Heart right ventricle (tissue), 16 donors: ENCODE data around the gene UBN2. TPM values are rescaled to one million over a fixed set of nuclear protein-coding genes. Genes with fewer than 3 reads are reported as not detected.
"Not testable (repeated sequence)": the region's sequence is repeated elsewhere in the genome, so short reads cannot be mapped to it uniquely, and the experiment has no call there.

ENCODE experiments used
- ATAC-seq, 8 donors: fragments of 200-7000 bp; cut with Tn5 transposase; one replicate each; pipeline ENCODE4 v1.9.1; 2020; ENCODE audit warnings: mild to moderate bottlenecking in 8 of 8, moderate library complexity in 8 of 8, moderate number of reproducible peaks in 1 of 8
- DNase-seq, 2 donors: peaks; one replicate each; pipeline ENCODE4 v3.0.0-alpha.2; 2020
- H3K27ac ChIP-seq, 10 donors: fragments of 200-600 bp; sonication (generic) in 2 of 10; one replicate each; pipeline versions ENCODE4 v1.5.0 to v1.8.0; 2020 to 2022; ENCODE audit warnings: mild to moderate bottlenecking in 3 of 10
- H3K27me3 ChIP-seq, 7 donors: fragments of 200-600 bp; one replicate each; pipeline ENCODE4 v1.8.0; 2021 to 2022; ENCODE audit warnings: mild to moderate bottlenecking in 2 of 7
- H3K36me3 ChIP-seq, 9 donors: fragments of 200-600 bp; sonication (generic) in 1 of 9; one replicate each; pipeline versions ENCODE4 v1.5.0 to v1.8.0; 2020 to 2022; ENCODE audit warnings: mild to moderate bottlenecking in 2 of 9
- H3K4me1 ChIP-seq, 9 donors: fragments of 200-600 bp; sonication (generic) in 1 of 9; one replicate each; pipeline versions ENCODE4 v1.5.0 to v1.8.0; 2020 to 2022; ENCODE audit warnings: mild to moderate bottlenecking in 4 of 9
- H3K4me3 ChIP-seq, 10 donors: fragments of 200-600 bp; sonication (generic) in 2 of 10; one replicate each; pipeline versions ENCODE4 v1.5.0 to v1.8.0; 2020 to 2022; ENCODE audit warnings: mild to moderate bottlenecking in 7 of 10, moderate library complexity in 2 of 10
- H3K9me3 ChIP-seq, 11 donors: fragments of 200-600 bp in 10 of 11; sonication (generic) in 2 of 11; one replicate each; pipeline versions ENCODE4 v1.5.0 to v1.8.0; 2013 to 2022; ENCODE audit warnings: mild to moderate bottlenecking in 2 of 11, control low read depth in 1 of 11, moderate library complexity in 1 of 11
- CTCF ChIP-seq, 9 donors: fragments of 200-600 bp; sonication (generic) in 2 of 9; IDR thresholded peaks; one replicate each; pipeline versions ENCODE4 v1.5.0 to v1.8.0; 2021 to 2022; ENCODE audit warnings: antibody characterized with exemption in 9 of 9, mild to moderate bottlenecking in 5 of 9, moderate library complexity in 1 of 9
- WGBS, 2 donors: extraction: QIAGEN DNeasy Blood & Tissue Kit; methylation state at CpG; one replicate each; pipeline ENCODE4 v1.1.7; 2013; ENCODE audit warnings: inconsistent platforms in 1 of 2; 5-methylcytosine and 5-hydroxymethylcytosine counted together
- intact Hi-C, 10 donors: fragments of 100-400 bp; cut with DNase I; formaldehyde crosslinking; loops; one replicate each; pipeline versions ENCODE4 v1.11.1 to v1.14.2; 2022
- polyA plus RNA-seq, 2 donors: library from polyadenylated mRNA; stranded (reverse); fragments of 200-250 nt; gene quantifications; one replicate each; pipeline ENCODE4 v1.2.3, GENCODE V29; 2013
- total RNA-seq, 10 donors: library from RNA; stranded (reverse); fragmentation: NEBNext Ultra II Directional in 3 of 10; extraction: Animal tissue kit (Norgen Biotek cat#: 25700) in 3 of 10; gene quantifications; one replicate each; pipeline versions ENCODE4 v1.2.1 to v1.2.4, GENCODE V29; 2021 to 2023
- donor health status: Arrhythmogenic right ventricular cardiomyopathy.
- donor health status: ischemic (EF 13 %, LVEDD 7.1; RV severe dilation, severe dysfunction).
- donor health status: healthy with polysubstance abuse.
- donor health status: DM: no; HTN: yes; CAD: no.
- donor health status: DM: no; HTN: no; CAD: no.
- donor health status: ischemic (EF 25% LVEDD 6.9; RV normal size, moderate dysfunction).
- donor health status: ischemic (EF 25% LVEDD 5.7; RV mildly dilated, moderate dysfunction).
- donor health status: healthy.
- donor health status: DM: yes; HTN: yes; CAD: no.
- donor health status: Ischemic cardiomyopathy.
- donor health status: ischemic (EF 35%, LVEDD 5.7; RV mildly dilated, moderate dysfunction).
- donor health status: nonischemic (EF 11% LVEDD 7.7; RV severe dilation, severe dysfunction).
- donor health status: DM: yes; HTN: yes; CAD: no.
- donor health status: PGD.
- donor health status: ischemic (EF 29% LVEDD 5.4; RV normal size, mild dysfunction).
- donor health status: nonischemic (EF 23%, LVEDD 6.1; RV moderate dilation, normal function).

Gene UBN2
- total and polyA plus RNA-seq, 12 donors: 1.3 to 27.0 (median 21.4) TPM

DNA sequence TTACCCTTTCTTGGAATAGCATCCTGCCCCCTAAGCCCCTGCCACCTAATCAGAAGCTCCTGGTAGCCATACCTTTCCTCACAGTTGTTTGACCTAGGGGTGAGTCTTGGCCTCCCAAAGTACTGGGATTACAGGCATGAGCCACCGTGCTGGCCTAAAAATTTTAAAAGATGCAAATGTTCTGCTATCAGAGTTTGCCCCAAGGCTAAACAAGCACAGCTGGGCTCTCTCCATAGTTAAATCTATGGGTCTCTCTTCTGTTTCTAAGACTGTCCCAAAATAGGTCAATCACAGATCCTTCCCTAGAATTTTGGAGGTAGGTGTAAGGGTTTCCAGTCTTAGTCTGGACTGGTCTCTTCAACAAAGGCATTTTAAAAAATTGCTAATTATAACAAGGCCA lies 12.9 kb upstream of the UBN2 start:
- H3K36me3 ChIP-seq: no peaks in the 10 kb centered on the region
- TF ChIP-seq CTCF (IDR thresholded peaks at IDR 0.05): no peak
- DNase-seq: no peak
- no peak overlapping the region for H3K27ac ChIP-seq
- no peaks in the 10 kb centered on the region for H3K9me3 ChIP-seq
- no peaks in the 10 kb centered on the region for H3K27me3 ChIP-seq
- no peak for ATAC-seq
- intact Hi-C loops: no loop called here
- H3K4me3 ChIP-seq: no peak overlapping the region
- WGBS, 2 donors: 63 to 74% methylated on average over 1 of the region's 1 CpG
- no peaks in the 10 kb centered on the region for H3K4me1 ChIP-seq

DNA sequence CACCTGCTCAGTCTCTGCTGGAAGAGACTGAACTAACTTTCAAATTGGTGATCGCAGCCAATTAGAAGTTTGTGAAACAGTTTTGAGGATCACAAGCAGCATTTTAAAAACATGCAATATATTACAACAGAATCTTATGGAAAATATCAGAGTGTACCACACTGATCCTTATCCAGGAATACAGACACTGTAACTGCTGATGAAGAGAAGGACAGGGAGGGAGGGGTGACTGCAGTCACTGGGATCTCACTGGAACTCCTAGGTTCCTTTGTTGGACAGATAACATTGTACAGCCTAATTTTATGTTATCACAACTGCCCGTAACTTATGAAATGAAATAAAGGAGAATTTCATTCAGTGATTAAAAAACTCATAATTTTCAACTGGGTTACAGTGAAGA lies 6.8 kb upstream of the UBN2 start:
- Histone ChIP-seq H3K4me1 (no peaks in the 10 kb centered on the region), H3K27me3 (no peaks in the 10 kb centered on the region), H3K36me3 (no peaks in the 10 kb centered on the region), H3K27ac (no peak overlapping the region), H3K4me3 (no peak overlapping the region), H3K9me3 (no peaks in the 10 kb centered on the region)
- ATAC-seq (no peak), DNase-seq (no peak)
- TF ChIP-seq CTCF (IDR thresholded peaks at IDR 0.05): no peak
- intact Hi-C loops: no loop called here
- WGBS, 2 donors: 84 to 86% methylated on average over 2 of the region's 2 CpGs

DNA sequence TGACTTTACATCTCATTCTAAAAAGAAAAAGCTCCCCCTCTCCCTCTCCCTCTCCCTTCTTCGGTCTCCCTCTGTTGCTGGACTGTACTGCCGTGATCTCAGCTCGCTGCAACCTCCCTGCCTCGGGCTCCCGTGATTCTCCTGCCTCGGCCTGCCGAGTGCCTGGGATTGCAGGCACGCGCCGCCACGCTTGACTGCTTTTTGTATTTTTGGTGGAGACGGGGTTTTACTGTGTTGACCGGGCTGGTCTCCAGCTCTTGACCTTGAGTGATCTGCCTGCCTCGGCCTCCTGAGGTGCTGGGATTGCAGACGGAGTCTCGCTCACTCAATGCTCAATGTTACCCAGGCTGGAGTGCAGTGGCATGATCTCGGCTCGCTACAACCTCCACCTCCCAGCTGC lies 6.2 kb upstream of the UBN2 start:
- H3K27ac ChIP-seq, H3K27me3 ChIP-seq, ATAC-seq, H3K4me1 ChIP-seq, DNase-seq, H3K36me3 ChIP-seq, H3K4me3 ChIP-seq, intact Hi-C loops, H3K9me3 ChIP-seq: not testable (repeated sequence)
- WGBS, 2 donors: 93 to 94% methylated on average over 18 of the region's 18 CpGs

GRCh38 chr7:139225286-139226157 lies 5.5 kb upstream of the UBN2 start:
- DNase-seq: peak in 1 of 2 donors; percentile 10
- ATAC-seq, intact Hi-C loops: not testable (repeated sequence)

DNA sequence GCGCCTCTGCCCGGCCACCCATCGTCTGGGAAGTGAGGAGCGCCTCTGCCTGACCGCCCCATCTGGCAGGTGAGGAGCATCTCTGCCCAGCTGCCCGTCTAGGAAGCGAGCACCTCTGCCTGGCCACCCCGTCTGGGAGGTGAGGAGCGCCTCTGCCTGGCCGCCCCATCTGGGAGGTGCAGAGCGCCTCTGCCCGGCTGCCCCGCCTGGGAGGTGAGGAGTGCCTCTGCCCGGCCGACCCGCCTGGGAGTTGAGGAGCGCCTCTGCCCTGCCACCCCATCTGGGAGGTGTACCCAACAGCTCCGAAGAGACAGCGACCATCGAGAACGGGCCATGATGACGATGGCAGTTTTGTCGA lies 4.9 kb upstream of the UBN2 start:
- H3K36me3 ChIP-seq, intact Hi-C loops, ATAC-seq, H3K27me3 ChIP-seq, H3K9me3 ChIP-seq, H3K4me3 ChIP-seq, H3K27ac ChIP-seq, DNase-seq, H3K4me1 ChIP-seq: not testable (repeated sequence)
- 95 to 98% methylated on average over 23 of the region's 23 CpGs for WGBS, 2 donors

More at GRCh38 chr7:139225286-139226157, 5.5 kb upstream of the UBN2 start:
- H3K4me1 ChIP-seq, H3K4me3 ChIP-seq, H3K9me3 ChIP-seq, H3K27me3 ChIP-seq, H3K36me3 ChIP-seq, H3K27ac ChIP-seq: not testable (repeated sequence)
- 95 to 96% methylated on average over 51 to 60 of the region's 60 CpGs for WGBS, 2 donors

DNA sequence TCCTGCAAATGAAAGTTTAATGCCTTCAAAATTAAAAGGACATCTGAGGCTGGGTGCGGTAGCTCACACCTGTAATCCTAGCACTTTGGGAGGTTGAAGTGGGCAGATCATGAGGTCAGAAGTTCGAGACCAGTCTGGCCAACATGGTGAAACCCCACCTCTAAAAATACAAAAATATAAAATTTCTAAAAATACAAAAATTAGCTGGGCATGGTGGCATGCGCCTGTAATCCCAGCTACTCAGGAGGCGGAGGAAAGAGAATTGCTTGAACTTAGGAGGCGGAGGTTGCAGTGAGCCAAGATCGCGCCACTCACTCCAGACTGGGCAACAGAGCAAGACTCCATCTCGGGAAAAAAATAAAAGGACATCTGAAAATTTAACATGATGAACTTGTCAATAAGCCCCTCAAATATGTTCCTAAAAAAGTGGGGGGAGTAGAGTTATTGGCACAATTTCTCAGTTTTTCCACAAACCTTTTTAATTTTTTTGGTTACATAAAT lies 4.0 kb upstream of the UBN2 start:
- H3K27ac ChIP-seq, DNase-seq, ATAC-seq, H3K36me3 ChIP-seq, intact Hi-C loops, H3K27me3 ChIP-seq, H3K4me1 ChIP-seq, H3K4me3 ChIP-seq, H3K9me3 ChIP-seq: not testable (repeated sequence)
- WGBS, 2 donors: 88 to 97% methylated on average over 8 of the region's 8 CpGs
